HG02840 (cell line): Measurements from ENCODE around the gene AMZ1.

ENCODE experiments used
- ATAC-seq: cut with Tn5 transposase; IDR thresholded peaks from one replicate; pipeline ENCODE4 v1.9.1; 2021; ENCODE audit warnings: mild to moderate bottlenecking, moderate library complexity, moderate number of reproducible peaks; ENCODE audit not compliant: unreplicated experiment, low FRiP score

AMZ1 gene

GRCh38 chr7:2687881-2688318, at the start of gene AMZ1:
TSS of gene AMZ1 (plus strand) at chr7:2688202. CDS start at chr7:2700452, 12,250 bp downstream.
- peak; percentile 19 for ATAC-seq

- no peak for ATAC-seq
Measured at GRCh38 chr7:2638224-2638991, 49.6 kb upstream of the AMZ1 start.

- no peak for ATAC-seq
Measured at GRCh38 chr7:2639181-2639681, 48.8 kb upstream of the AMZ1 start.

GRCh38 chr7:2639695-2640481, 48.1 kb upstream of the AMZ1 start:
- ATAC-seq, result no peak

GRCh38 chr7:2640482-2640830, 47.5 kb upstream of the AMZ1 start:
- ATAC-seq, result no peak

- ATAC-seq, result no peak
Measured at GRCh38 chr7:2640846-2641316, 47.1 kb upstream of the AMZ1 start.

GRCh38 chr7:2641406-2642393, 46.3 kb upstream of the AMZ1 start:
- ATAC-seq, result peak; percentile 59

- no peak for ATAC-seq
Measured at GRCh38 chr7:2643386-2644219, 44.4 kb upstream of the AMZ1 start.

- no peak for ATAC-seq
Measured at GRCh38 chr7:2644220-2644561, 43.8 kb upstream of the AMZ1 start.

- no peak for ATAC-seq
Measured at GRCh38 chr7:2644562-2645273, 43.3 kb upstream of the AMZ1 start.

GRCh38 chr7:2645274-2645868, 42.6 kb upstream of the AMZ1 start:
- no peak for ATAC-seq

GRCh38 chr7:2646336-2646679, 41.7 kb upstream of the AMZ1 start:
- no peak for ATAC-seq

GRCh38 chr7:2646680-2647571, 41.1 kb upstream of the AMZ1 start:
- ATAC-seq, result no peak

- ATAC-seq, result no peak
Measured at GRCh38 chr7:2647594-2648172, 40.3 kb upstream of the AMZ1 start.

- no peak for ATAC-seq
Measured at GRCh38 chr7:2649139-2649838, 38.7 kb upstream of the AMZ1 start.

- ATAC-seq, result no peak
Measured at GRCh38 chr7:2649991-2650390, 38.0 kb upstream of the AMZ1 start.

- no peak for ATAC-seq
Measured at GRCh38 chr7:2650451-2650850, 37.6 kb upstream of the AMZ1 start.
